ENCODE data around the gene RGPD8. TPM values are rescaled to one million over a fixed set of nuclear protein-coding genes. Genes with fewer than 3 reads are reported as not detected.
"Not testable (repeated sequence)": the region's sequence is repeated elsewhere in the genome, so short reads cannot be mapped to it uniquely, and the experiment has no call there.

Gene RGPD8
- total RNA-seq, 1 donor from 2014 or later = 14.6 TPM

GRCh38 chr2:112463256-112463655 is 29.8 kb upstream of the RGPD8 start:
- no peak overlapping the region for H3K4me3 Mint-ChIP-seq
- no peaks in the 10 kb centered on the region for H3K36me3 Mint-ChIP-seq
- DNase-seq (ENCODE audit: low spot score in 2 of 2, unreplicated experiment in 2 of 2) = no peak
- no peak for TF ChIP-seq CTCF (IDR thresholded peaks at IDR 0.05; ENCODE audit: unreplicated experiment)
- peaks cover 24% of the 10 kb centered on the region for H3K27me3 Mint-ChIP-seq (ENCODE audit: low read depth)
- H3K4me1 Mint-ChIP-seq = no peaks in the 10 kb centered on the region
- peaks cover 19% of the 10 kb centered on the region for H3K9me3 Mint-ChIP-seq
- no peak overlapping the region for H3K27ac Mint-ChIP-seq

GRCh38 chr2:112462178-112462577 is 28.7 kb upstream of the RGPD8 start:
- no peaks in the 10 kb centered on the region for H3K4me1 Mint-ChIP-seq
- H3K36me3 Mint-ChIP-seq = no peaks in the 10 kb centered on the region
- peaks cover 24% of the 10 kb centered on the region for H3K27me3 Mint-ChIP-seq (ENCODE audit: low read depth)
- H3K27ac Mint-ChIP-seq = no peak overlapping the region
- peaks cover 9% of the 10 kb centered on the region for H3K9me3 Mint-ChIP-seq
- H3K4me3 Mint-ChIP-seq = no peak overlapping the region
- DNase-seq (ENCODE audit: low spot score in 2 of 2, unreplicated experiment in 2 of 2) = no peak
- no peak for TF ChIP-seq CTCF (IDR thresholded peaks at IDR 0.05; ENCODE audit: unreplicated experiment)

- Mint-ChIP-seq H3K27ac (no peak overlapping the region), H3K36me3 (no peaks in the 10 kb centered on the region), H3K27me3 (ENCODE audit: low read depth) (peaks cover 26% of the 10 kb centered on the region), H3K9me3 (peaks cover 8% of the 10 kb centered on the region), H3K4me1 (no peaks in the 10 kb centered on the region), H3K4me3 (no peak overlapping the region)
- no peak for TF ChIP-seq CTCF (IDR thresholded peaks at IDR 0.05; ENCODE audit: unreplicated experiment)
- no peak for DNase-seq (ENCODE audit: low spot score in 2 of 2, unreplicated experiment in 2 of 2)
These were observed 25.9 kb upstream of the RGPD8 start for GRCh38 chr2:112459372-112459771.

GRCh38 chr2:112454586-112454985 is 21.1 kb upstream of the RGPD8 start:
- no peak for TF ChIP-seq CTCF (IDR thresholded peaks at IDR 0.05; ENCODE audit: unreplicated experiment)
- Mint-ChIP-seq H3K9me3 (peaks cover 9% of the 10 kb centered on the region), H3K4me3 (no peak overlapping the region), H3K27me3 (ENCODE audit: low read depth) (peaks cover 15% of the 10 kb centered on the region), H3K27ac (no peak overlapping the region), H3K4me1 (no peaks in the 10 kb centered on the region), H3K36me3 (no peaks in the 10 kb centered on the region)
- no peak for DNase-seq (ENCODE audit: low spot score in 2 of 2, unreplicated experiment in 2 of 2)

GRCh38 chr2:112451317-112451716 is 17.9 kb upstream of the RGPD8 start:
- H3K4me1 Mint-ChIP-seq = no peaks in the 10 kb centered on the region
- no peak for TF ChIP-seq CTCF (IDR thresholded peaks at IDR 0.05; ENCODE audit: unreplicated experiment)
- H3K4me3 Mint-ChIP-seq = no peak overlapping the region
- no peak overlapping the region for H3K27ac Mint-ChIP-seq
- H3K27me3 Mint-ChIP-seq (ENCODE audit: low read depth) = peaks cover 7% of the 10 kb centered on the region
- H3K36me3 Mint-ChIP-seq = no peaks in the 10 kb centered on the region
- H3K9me3 Mint-ChIP-seq = peaks cover 9% of the 10 kb centered on the region
- no peak for DNase-seq (ENCODE audit: low spot score in 2 of 2, unreplicated experiment in 2 of 2)

GRCh38 chr2:112449854-112450253 is 16.4 kb upstream of the RGPD8 start:
- Mint-ChIP-seq H3K4me3 (no peak overlapping the region), H3K27ac (no peak overlapping the region), H3K36me3 (no peaks in the 10 kb centered on the region), H3K27me3 (ENCODE audit: low read depth) (peaks cover 3% of the 10 kb centered on the region), H3K9me3 (peaks cover 9% of the 10 kb centered on the region), H3K4me1 (no peaks in the 10 kb centered on the region)
- no peak for TF ChIP-seq CTCF (IDR thresholded peaks at IDR 0.05; ENCODE audit: unreplicated experiment)
- no peak for DNase-seq (ENCODE audit: low spot score in 2 of 2, unreplicated experiment in 2 of 2)

GRCh38 chr2:112444256-112444655 is 10.8 kb upstream of the RGPD8 start:
- not testable (repeated sequence) for H3K27ac Mint-ChIP-seq; DNase-seq (ENCODE audit: low spot score in 2 of 2, unreplicated experiment in 2 of 2); H3K9me3 Mint-ChIP-seq; H3K4me1 Mint-ChIP-seq; H3K4me3 Mint-ChIP-seq; H3K36me3 Mint-ChIP-seq
- peaks cover 14% of the 10 kb centered on the region for H3K27me3 Mint-ChIP-seq (ENCODE audit: low read depth)

- DNase-seq (ENCODE audit: low spot score in 2 of 2, unreplicated experiment in 2 of 2); H3K27me3 Mint-ChIP-seq (ENCODE audit: low read depth); H3K9me3 Mint-ChIP-seq; H3K4me3 Mint-ChIP-seq; H3K4me1 Mint-ChIP-seq; H3K36me3 Mint-ChIP-seq; H3K27ac Mint-ChIP-seq: not testable (repeated sequence)
These were observed 5.3 kb upstream of the RGPD8 start for GRCh38 chr2:112438603-112439261.

Measured in mesothelial cell of epicardium (in vitro differentiated cells).